ENCODE results near the gene CCDC91.

CCDC91 gene

GRCh38 chr12:28215021-28215420 lies 24.8 kb downstream of the CCDC91 start:
- TF ChIP-seq ISL1 (CRISPR knock-in tag; IDR thresholded peaks at IDR 0.05) (no peak), ZNF70 (CRISPR knock-in tag; IDR thresholded peaks at IDR 0.05) (no peak), GLIS3 (CRISPR knock-in tag; IDR thresholded peaks at IDR 0.05) (no peak), TSHZ2 (CRISPR knock-in tag; IDR thresholded peaks at IDR 0.05) (no peak), ESRRG (CRISPR knock-in tag; IDR thresholded peaks at IDR 0.05) (no peak), CREB5 (CRISPR knock-in tag; IDR thresholded peaks at IDR 0.05; ENCODE audit: low read depth) (no peak), TCF4 (CRISPR knock-in tag; IDR thresholded peaks at IDR 0.05; ENCODE audit: borderline replicate concordance) (no peak), PATZ1 (CRISPR knock-in tag; IDR thresholded peaks at IDR 0.05; ENCODE audit: borderline replicate concordance) (no peak), TOX (CRISPR knock-in tag; IDR thresholded peaks at IDR 0.05; ENCODE audit: borderline replicate concordance) (no peak), CSRNP3 (CRISPR knock-in tag; IDR thresholded peaks at IDR 0.05) (no peak), RARB (CRISPR knock-in tag; IDR thresholded peaks at IDR 0.05) (no peak), OSR1 (CRISPR knock-in tag; IDR thresholded peaks at IDR 0.05) (no peak), ZNF565 (CRISPR knock-in tag; conservative IDR thresholded peaks at IDR 0.05; ENCODE audit: low read depth) (no peak), ARNTL (CRISPR knock-in tag; IDR thresholded peaks at IDR 0.05; ENCODE audit: borderline replicate concordance, low read depth) (no peak), CSDC2 (CRISPR knock-in tag; IDR thresholded peaks at IDR 0.05) (no peak), PPARA (CRISPR knock-in tag; IDR thresholded peaks at IDR 0.05; ENCODE audit: borderline replicate concordance) (no peak), ZC3H10 (CRISPR knock-in tag; IDR thresholded peaks at IDR 0.05) (no peak), ZFP30 (CRISPR knock-in tag; IDR thresholded peaks at IDR 0.05) (no peak)
- ATAC-seq, result no peak

- ATAC-seq, result no peak
- TF ChIP-seq ESRRG (CRISPR knock-in tag; IDR thresholded peaks at IDR 0.05) (no peak), PPARA (CRISPR knock-in tag; IDR thresholded peaks at IDR 0.05; ENCODE audit: borderline replicate concordance) (no peak), CSDC2 (CRISPR knock-in tag; IDR thresholded peaks at IDR 0.05) (no peak), GLIS3 (CRISPR knock-in tag; IDR thresholded peaks at IDR 0.05) (no peak), POU6F1 (CRISPR knock-in tag; IDR thresholded peaks at IDR 0.05; ENCODE audit: borderline replicate concordance, low read depth) (no peak), ZC3H10 (CRISPR knock-in tag; IDR thresholded peaks at IDR 0.05) (no peak), PATZ1 (CRISPR knock-in tag; IDR thresholded peaks at IDR 0.05; ENCODE audit: borderline replicate concordance) (no peak), ZFP3 (CRISPR knock-in tag; IDR thresholded peaks at IDR 0.05) (no peak), CREB5 (CRISPR knock-in tag; IDR thresholded peaks at IDR 0.05; ENCODE audit: low read depth) (no peak), BACH2 (CRISPR knock-in tag; IDR thresholded peaks at IDR 0.05; ENCODE audit: borderline replicate concordance) (no peak)
These were observed 25.8 kb downstream of the CCDC91 start for GRCh38 chr12:28216016-28216415.

Measured in SK-N-SH treated with all-trans-retinoic acid at 6 μM for 48 hours (cell line).